Colonic mucosa (tissue), 4 donors: Measurements from ENCODE around the gene IRX5. TPM values are rescaled to one million over a fixed set of nuclear protein-coding genes. Genes with fewer than 3 reads are reported as not detected.

Experiments
- DNase-seq: peaks from one replicate; pipeline ENCODE4 v3.0.0-alpha.2; 2020
- H3K27ac ChIP-seq: fragments of 200-600 bp; one replicate; pipeline ENCODE4 v1.8.0; 2021
- H3K27me3 ChIP-seq: fragments of 200-600 bp; one replicate; pipeline ENCODE4 v1.8.0; 2021
- H3K36me3 ChIP-seq: fragments of 200-600 bp; one replicate; pipeline ENCODE4 v1.8.0; 2021
- H3K4me1 ChIP-seq: fragments of 200-600 bp; one replicate; pipeline ENCODE4 v1.8.0; 2021; ENCODE audit warnings: mild to moderate bottlenecking
- H3K4me3 ChIP-seq: fragments of 200-600 bp; one replicate; pipeline ENCODE4 v1.8.0; 2021
- H3K9ac ChIP-seq, 2 donors: one replicate each; pipeline ENCODE4 v1.7.0; 2013; ENCODE audit warnings: control low read depth in 2 of 2, low read depth in 2 of 2, low read length in 2 of 2
- H3K9me3 ChIP-seq: fragments of 200-600 bp; one replicate; pipeline ENCODE4 v1.8.0; 2021
- intact Hi-C: fragments of 100-400 bp; cut with DNase I; formaldehyde crosslinking; loops from one replicate; pipeline ENCODE4 v1.14.1; 2022
- total RNA-seq, 2 donors: library from RNA; stranded (reverse); fragmentation: NEBNext Ultra II Directional in 1 of 2; extraction: Animal tissue kit (Norgen Biotek cat#: 25700) in 1 of 2; gene quantifications; one replicate each; pipeline ENCODE4 v1.2.1, GENCODE V29; 2021
- TF ChIP-seq, protein P1 (sequence below): fragments of 200-600 bp; IDR thresholded peaks from one replicate; pipeline ENCODE4 v1.8.0; 2022; ENCODE audit warnings: antibody characterized with exemption, mild to moderate bottlenecking
- donor health status: healthy.
- donor health status: DM: no; HTN: no; CAD: no.
- donor health status: DM: no; HTN: no; CAD: no.

IRX5 gene
- total RNA-seq, 2 donors from 2014 or later: 0.11 to 0.17 TPM

DNA sequence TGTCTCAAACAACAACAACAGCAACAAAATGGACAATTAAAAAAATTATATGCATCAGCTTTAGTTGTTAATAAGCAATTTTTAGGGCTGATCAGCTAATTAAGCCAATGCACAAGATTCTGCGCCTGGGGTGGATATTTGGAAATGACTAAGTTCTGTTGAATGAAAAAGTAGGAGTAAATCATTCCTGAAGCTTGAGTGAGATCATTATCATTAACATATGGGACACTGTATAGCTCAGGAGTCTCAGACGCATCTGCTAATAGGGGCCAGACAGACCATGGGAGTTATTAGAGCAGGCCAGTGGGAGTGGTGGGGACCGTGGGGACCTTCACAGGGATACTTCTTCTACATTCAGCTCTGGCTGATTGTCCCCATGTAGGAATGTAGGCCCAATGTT lies 22.8 kb downstream of the IRX5 start:
- intact Hi-C loops: no loop called here
- TF ChIP-seq, protein P1, sequence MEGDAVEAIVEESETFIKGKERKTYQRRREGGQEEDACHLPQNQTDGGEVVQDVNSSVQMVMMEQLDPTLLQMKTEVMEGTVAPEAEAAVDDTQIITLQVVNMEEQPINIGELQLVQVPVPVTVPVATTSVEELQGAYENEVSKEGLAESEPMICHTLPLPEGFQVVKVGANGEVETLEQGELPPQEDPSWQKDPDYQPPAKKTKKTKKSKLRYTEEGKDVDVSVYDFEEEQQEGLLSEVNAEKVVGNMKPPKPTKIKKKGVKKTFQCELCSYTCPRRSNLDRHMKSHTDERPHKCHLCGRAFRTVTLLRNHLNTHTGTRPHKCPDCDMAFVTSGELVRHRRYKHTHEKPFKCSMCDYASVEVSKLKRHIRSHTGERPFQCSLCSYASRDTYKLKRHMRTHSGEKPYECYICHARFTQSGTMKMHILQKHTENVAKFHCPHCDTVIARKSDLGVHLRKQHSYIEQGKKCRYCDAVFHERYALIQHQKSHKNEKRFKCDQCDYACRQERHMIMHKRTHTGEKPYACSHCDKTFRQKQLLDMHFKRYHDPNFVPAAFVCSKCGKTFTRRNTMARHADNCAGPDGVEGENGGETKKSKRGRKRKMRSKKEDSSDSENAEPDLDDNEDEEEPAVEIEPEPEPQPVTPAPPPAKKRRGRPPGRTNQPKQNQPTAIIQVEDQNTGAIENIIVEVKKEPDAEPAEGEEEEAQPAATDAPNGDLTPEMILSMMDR: no peak
- Histone ChIP-seq H3K27me3 (no peaks in the 10 kb centered on the region), H3K9ac (no peak overlapping the region), H3K9me3 (no peaks in the 10 kb centered on the region), H3K4me3 (no peak overlapping the region), H3K4me1 (no peaks in the 10 kb centered on the region), H3K27ac (no peak overlapping the region), H3K36me3 (no peaks in the 10 kb centered on the region)
- DNase-seq: no peak

DNA sequence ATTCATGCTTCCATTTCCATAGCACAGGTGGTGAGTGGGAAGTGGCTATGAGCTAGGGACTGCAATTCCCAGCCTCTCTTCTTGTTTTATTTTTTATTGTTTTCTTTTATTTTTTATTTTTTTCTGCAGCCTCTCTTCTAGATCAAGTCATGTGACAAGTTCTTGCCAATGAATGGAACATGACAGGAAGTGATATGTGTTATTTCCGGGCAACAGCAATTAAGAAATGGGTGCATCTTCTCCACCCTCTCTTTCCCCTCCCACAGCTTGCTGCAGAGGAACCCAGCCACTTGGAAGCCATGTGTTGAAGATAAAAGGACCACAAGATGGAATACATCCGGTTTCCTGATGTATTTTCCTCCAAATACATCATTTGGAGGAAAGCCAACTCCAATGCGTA lies 23.6 kb downstream of the IRX5 start:
- Histone ChIP-seq H3K4me1 (no peaks in the 10 kb centered on the region), H3K4me3 (no peak overlapping the region), H3K9me3 (no peaks in the 10 kb centered on the region), H3K9ac (no peak overlapping the region), H3K27me3 (no peaks in the 10 kb centered on the region), H3K36me3 (no peaks in the 10 kb centered on the region), H3K27ac (no peak overlapping the region)
- TF ChIP-seq, protein P1: no peak
- intact Hi-C loops: no loop called here
- DNase-seq: no peak

DNA sequence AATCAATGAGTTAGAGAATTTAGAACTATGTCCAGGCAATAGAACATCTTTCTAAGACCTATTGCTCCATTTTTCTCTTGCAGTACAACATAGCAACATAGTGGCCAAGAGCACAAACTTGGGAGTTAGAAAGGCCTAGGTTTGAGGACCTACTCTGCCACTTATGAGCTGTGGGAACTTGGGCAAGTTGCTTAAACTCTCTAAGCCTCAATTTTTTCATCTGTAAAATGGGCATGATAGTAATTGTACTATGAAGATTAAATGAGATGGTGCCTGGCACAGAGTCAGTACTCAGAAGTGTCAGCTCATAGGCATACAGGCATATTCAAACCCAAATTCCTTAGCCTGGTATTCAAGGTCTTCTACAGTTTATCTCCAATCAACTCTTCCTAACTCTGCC lies 25.1 kb downstream of the IRX5 start:
- Histone ChIP-seq H3K27me3 (no peaks in the 10 kb centered on the region), H3K4me3 (no peak overlapping the region), H3K27ac (no peak overlapping the region), H3K4me1 (no peaks in the 10 kb centered on the region), H3K9ac (no peak overlapping the region), H3K9me3 (no peaks in the 10 kb centered on the region), H3K36me3 (no peaks in the 10 kb centered on the region)
- intact Hi-C loops: no loop called here
- no peak for DNase-seq
- TF ChIP-seq, protein P1: no peak

DNA sequence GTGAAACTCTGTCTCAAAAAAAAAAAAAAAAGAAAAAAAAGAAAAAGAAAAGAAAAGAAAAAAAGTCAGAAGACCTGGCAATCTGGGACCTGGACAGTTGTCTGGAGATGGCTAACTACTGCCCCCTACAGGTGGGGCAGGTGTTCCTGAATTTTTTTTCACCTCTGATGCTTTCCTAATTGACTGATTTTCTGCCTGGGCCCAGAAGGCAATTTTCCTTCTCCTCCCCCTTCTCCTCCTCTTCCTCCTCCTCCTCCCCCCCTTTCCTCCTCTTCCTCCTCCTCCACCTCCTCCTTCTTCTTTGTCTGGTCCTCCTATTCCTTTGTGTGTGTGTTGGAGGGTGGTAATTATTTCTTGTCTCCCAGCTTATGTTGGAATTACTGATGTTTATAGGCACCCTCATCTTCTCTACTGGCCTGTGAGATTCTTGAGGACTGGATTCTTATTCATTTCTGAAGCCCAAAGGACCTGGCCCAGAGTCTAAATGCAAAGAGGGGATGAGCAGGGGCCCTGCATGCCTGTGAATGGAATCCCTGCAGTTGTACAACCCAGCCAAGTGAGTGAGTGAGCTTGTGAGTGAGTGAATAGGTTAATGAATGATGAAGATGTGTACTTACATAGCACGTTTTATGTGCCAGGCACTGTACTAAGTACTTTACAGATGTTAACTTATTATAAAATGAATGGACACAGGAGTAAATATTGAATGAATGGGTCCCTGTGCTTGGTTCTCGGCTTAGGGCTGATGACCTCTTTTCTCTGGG lies 26.9 kb downstream of the IRX5 start:
- no peaks in the 10 kb centered on the region for H3K27me3 ChIP-seq
- no peak overlapping the region for H3K4me3 ChIP-seq
- TF ChIP-seq, protein P1: peak; percentile 28
- no peaks in the 10 kb centered on the region for H3K9me3 ChIP-seq
- intact Hi-C loops: no loop called here
- no peaks in the 10 kb centered on the region for H3K36me3 ChIP-seq
- H3K27ac ChIP-seq: no peak overlapping the region
- H3K4me1 ChIP-seq: no peaks in the 10 kb centered on the region
- H3K9ac ChIP-seq: no peak overlapping the region
- peak; percentile 41 for DNase-seq

DNA sequence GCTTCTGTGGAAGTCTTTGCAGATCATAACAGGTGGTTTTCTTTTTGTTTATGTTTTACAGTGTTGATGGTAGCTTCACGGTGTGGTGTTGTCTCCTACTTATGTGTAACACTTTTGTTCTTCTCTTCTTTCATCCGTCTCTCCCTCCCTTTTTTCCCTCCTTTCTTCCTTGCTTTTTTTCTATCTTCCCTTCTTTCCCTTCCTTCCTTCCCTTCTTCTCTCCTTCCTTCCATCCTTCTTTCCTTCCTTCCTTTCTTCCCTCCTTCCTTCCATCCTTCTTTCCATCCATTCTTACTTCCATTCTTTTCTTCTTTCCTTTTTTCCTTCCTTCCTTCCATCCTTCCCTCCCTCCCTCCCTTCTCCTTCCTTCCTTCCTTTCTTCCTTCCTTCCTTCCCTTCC lies 31.4 kb downstream of the IRX5 start:
- no peak for DNase-seq
- Histone ChIP-seq H3K4me1 (no peaks in the 10 kb centered on the region), H3K27ac (no peak overlapping the region), H3K9ac (no peak overlapping the region), H3K9me3 (no peaks in the 10 kb centered on the region), H3K4me3 (no peak overlapping the region), H3K36me3 (no peaks in the 10 kb centered on the region), H3K27me3 (no peaks in the 10 kb centered on the region)
- intact Hi-C loops: no loop called here
- TF ChIP-seq, protein P1: no peak
